ENCODE results near the gene CIAO2A. TPM values are rescaled to one million over a fixed set of nuclear protein-coding genes. Genes with fewer than 3 reads are reported as not detected.

Gene CIAO2A
- total RNA-seq, 4 donors from 2014 or later = 26.6 to 65.2 (median 55.1) TPM

GRCh38 chr15:64044300-64045100, 49.1 kb downstream of the CIAO2A start:
- peak overlapping the region; percentile 87 to 93 (median 91) for H3K27ac ChIP-seq
- no peaks in the 10 kb centered on the region for H3K36me3 ChIP-seq
- peak in 1 of 2 donors; percentile 28 for DNase-seq
- TF ChIP-seq CTCF (IDR thresholded peaks at IDR 0.05 in 4 of 5, conservative IDR thresholded peaks at IDR 0.05 in 1 of 5) (no peak), POLR2A (IDR thresholded peaks at IDR 0.05) (no peak)
- H3K9me3 ChIP-seq = no peaks in the 10 kb centered on the region
- intact Hi-C loops (cut with DNase I; ENCODE audit: low total_unique reads) (loop anchor here (2.0 to 5.0 kb wide), 2 partner anchors 77 to 210 kb away; no protein-coding TSS in a partner anchor), in situ Hi-C loops (cut with MboI; ENCODE audit: low sequenced_read_pairs in 4 of 4) (no loop called here)
- peak overlapping the region; percentile 73 to 83 (median 81) for H3K4me3 ChIP-seq
- H3K4me1 ChIP-seq = peaks cover 36 to 48% of the 10 kb centered on the region in 2 donors
- H3K27me3 ChIP-seq = no peaks in the 10 kb centered on the region
- peak in 1 of 2 donors; percentile 1 for ATAC-seq

- no peak overlapping the region for H3K4me3 ChIP-seq
- H3K27me3 ChIP-seq = no peaks in the 10 kb centered on the region
- ATAC-seq = no peak
- peaks cover 32 to 34% of the 10 kb centered on the region in 2 donors for H3K4me1 ChIP-seq
- H3K9me3 ChIP-seq = no peaks in the 10 kb centered on the region
- DNase-seq = no peak
- H3K36me3 ChIP-seq = peaks cover 0 to 24% of the 10 kb centered on the region in 2 donors
- intact Hi-C loops (cut with DNase I; ENCODE audit: low total_unique reads) (no loop called here), in situ Hi-C loops (cut with MboI; ENCODE audit: low sequenced_read_pairs in 4 of 4) (no loop called here)
- peak overlapping the region in 2 of 4 donors; percentile 39 to 93 for H3K27ac ChIP-seq
- TF ChIP-seq CTCF (IDR thresholded peaks at IDR 0.05 in 4 of 5, conservative IDR thresholded peaks at IDR 0.05 in 1 of 5) (no peak), POLR2A (IDR thresholded peaks at IDR 0.05) (no peak)
Observed at GRCh38 chr15:64038878-64039610, 54.6 kb downstream of the CIAO2A start.

GRCh38 chr15:64037966-64038365, 55.7 kb downstream of the CIAO2A start:
- peaks cover 0 to 26% of the 10 kb centered on the region in 2 donors for H3K36me3 ChIP-seq
- DNase-seq = no peak
- TF ChIP-seq POLR2A (IDR thresholded peaks at IDR 0.05) = no peak
- TF ChIP-seq CTCF (IDR thresholded peaks at IDR 0.05 in 4 of 5, conservative IDR thresholded peaks at IDR 0.05 in 1 of 5) = no peak
- H3K4me1 ChIP-seq = peaks cover 23 to 25% of the 10 kb centered on the region in 2 donors
- intact Hi-C loops (cut with DNase I; ENCODE audit: low total_unique reads) (no loop called here), in situ Hi-C loops (cut with MboI; ENCODE audit: low sequenced_read_pairs in 4 of 4) (no loop called here)
- H3K27me3 ChIP-seq = no peaks in the 10 kb centered on the region
- H3K9me3 ChIP-seq = no peaks in the 10 kb centered on the region
- H3K27ac ChIP-seq = peak overlapping the region in 2 of 4 donors; percentile 31 to 93
- no peak for ATAC-seq
- no peak overlapping the region for H3K4me3 ChIP-seq

GRCh38 chr15:64037116-64037515, 56.5 kb downstream of the CIAO2A start:
- H3K9me3 ChIP-seq = no peaks in the 10 kb centered on the region
- DNase-seq (no peak), ATAC-seq (no peak)
- intact Hi-C loops (cut with DNase I; ENCODE audit: low total_unique reads) = no loop called here
- H3K4me1 ChIP-seq = peaks cover 15 to 24% of the 10 kb centered on the region in 2 donors
- H3K4me3 ChIP-seq = no peak overlapping the region
- peak overlapping the region in 2 of 4 donors; percentile 31 to 93 for H3K27ac ChIP-seq
- TF ChIP-seq CTCF (IDR thresholded peaks at IDR 0.05 in 4 of 5, conservative IDR thresholded peaks at IDR 0.05 in 1 of 5) (no peak), POLR2A (IDR thresholded peaks at IDR 0.05) (no peak)
- no peaks in the 10 kb centered on the region for H3K27me3 ChIP-seq
- in situ Hi-C loops (cut with MboI; ENCODE audit: low sequenced_read_pairs in 4 of 4) = no loop called here
- H3K36me3 ChIP-seq = peaks cover 0 to 26% of the 10 kb centered on the region in 2 donors
